AG04449 (cell line): ENCODE measurements around the gene IRF3.

Experiments
- CTCF ChIA-PET: fragments of 350-600 bp; formaldehyde crosslinking; extraction: SDS; loops from one replicate; lab custom pipeline; 2021; ENCODE audit warnings: antibody characterized with exemption; lab: Yijun Ruan, JAX
- POLR2A ChIA-PET: fragments of 400-600, 350-600 bp; formaldehyde crosslinking; extraction: SDS; loops from one replicate; lab custom pipeline; 2020; ENCODE audit warnings: antibody characterized with exemption, inconsistent platforms; lab: Yijun Ruan, JAX
- DNase-seq: peaks from one replicate; pipeline ENCODE4 v3.0.0-alpha.2; 2010; ENCODE audit warnings: low read depth, low spot score
- H3K4me3 ChIP-seq: 2 replicates; pipeline ENCODE4 v1.5.1; 2011; ENCODE audit warnings: low read depth, mild to moderate bottlenecking, control low read depth, low read length
- CTCF ChIP-seq: IDR thresholded peaks from one replicate; pipeline ENCODE4 v1.5.1; 2011; ENCODE audit warnings: mild to moderate bottlenecking, moderate library complexity, low read length, control low read depth, inconsistent platforms; ENCODE audit not compliant: insufficient read depth; ENCODE audit errors: missing control alignments

The IRF3 gene

GRCh38 chr19:49655570-49656455 lies 9.8 kb downstream of the IRF3 start:
- TF ChIP-seq CTCF = no peak
- H3K4me3 ChIP-seq = no peak overlapping the region
- ChIA-PET POLR2A (interaction anchor here (0.6 to 2.5 kb wide), 6 partner anchors 8 to 15 kb away, joined by 3 to 15 read pairs (median 4); partner anchors contain the start of genes RRAS and SCAF1), CTCF (interaction anchor here (0.6 to 3.7 kb wide), 4 partner anchors 9 to 38 kb away, joined by 3 to 24 read pairs (median 6); no protein-coding TSS in a partner anchor)
- no peak for DNase-seq

- TF ChIP-seq CTCF = no peak
- ChIA-PET POLR2A (interaction anchor here (1.1 to 2.5 kb wide), 3 partner anchors 9 to 13 kb away, joined by 3 to 15 read pairs (median 3); partner anchors contain the start of gene SCAF1), CTCF (interaction anchor here (2.8 kb wide), 1 partner anchor 10 kb away, joined by 8 read pairs; no protein-coding TSS in a partner anchor)
- no peak for DNase-seq
- H3K4me3 ChIP-seq = no peak overlapping the region
These were observed 11.1 kb downstream of the IRF3 start for GRCh38 chr19:49654581-49654980.

- ChIA-PET POLR2A (no interaction called here), CTCF (no interaction called here)
- no peak for DNase-seq
- no peak for TF ChIP-seq CTCF
- H3K4me3 ChIP-seq = no peak overlapping the region
These were observed 12.2 kb downstream of the IRF3 start for GRCh38 chr19:49653466-49653806.

GRCh38 chr19:49652551-49653465 lies 12.8 kb downstream of the IRF3 start:
- TF ChIP-seq CTCF = no peak
- ChIA-PET CTCF (no interaction called here), POLR2A (no interaction called here)
- DNase-seq = no peak
- no peak overlapping the region for H3K4me3 ChIP-seq

GRCh38 chr19:49651820-49652550 lies 13.7 kb downstream of the IRF3 start:
- ChIA-PET CTCF (no interaction called here), POLR2A (no interaction called here)
- no peak overlapping the region for H3K4me3 ChIP-seq
- TF ChIP-seq CTCF = no peak
- DNase-seq = no peak
